GM19452 (cell line): Measurements from ENCODE around the gene AP1M2.
"Not testable (repeated sequence)": the region's sequence is repeated elsewhere in the genome, so short reads cannot be mapped to it uniquely, and the experiment has no call there.

Experiments
- ATAC-seq: cut with Tn5 transposase; IDR thresholded peaks from one replicate; pipeline ENCODE4 v1.9.1; 2021; ENCODE audit not compliant: unreplicated experiment

AP1M2 gene

DNA sequence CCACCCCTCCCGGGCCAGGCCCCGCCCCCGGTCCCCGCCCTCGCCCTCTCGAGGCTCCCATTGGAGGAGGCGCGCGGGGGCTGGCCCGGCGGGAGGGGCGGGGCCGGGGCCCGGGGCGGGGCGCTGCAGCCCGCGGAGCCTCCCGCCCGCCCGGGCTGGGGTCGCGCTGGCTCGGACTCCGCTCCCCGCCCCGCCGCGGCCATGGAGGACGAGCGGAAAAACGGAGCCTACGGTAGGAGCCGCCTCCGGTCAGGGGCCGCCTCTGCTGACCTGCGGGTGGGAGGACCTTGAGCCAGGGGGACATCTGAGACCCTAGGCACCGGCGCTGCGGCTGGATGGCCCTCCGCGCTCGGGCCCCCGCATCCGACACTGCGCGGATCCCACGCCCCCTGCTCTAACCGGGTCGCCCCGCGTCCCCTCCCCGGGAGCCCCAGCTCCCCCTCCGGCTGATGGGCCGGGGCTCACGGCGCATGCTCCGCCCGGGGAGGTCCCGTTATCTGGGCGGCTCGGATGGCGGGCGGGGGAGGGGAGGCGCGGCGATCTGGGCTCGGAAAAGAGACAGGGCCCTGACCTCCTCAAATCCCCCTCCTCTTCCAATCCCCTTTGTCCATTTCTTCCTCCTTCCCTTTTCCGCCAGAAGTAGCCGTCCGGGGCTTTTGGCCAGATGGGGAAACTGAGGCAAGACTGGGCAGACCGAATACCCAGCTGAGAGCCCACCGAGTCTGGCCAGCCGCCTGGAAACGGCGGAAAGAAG is 15.4 kb upstream of the AP1M2 start:
- ATAC-seq, result peak; percentile 52

DNA sequence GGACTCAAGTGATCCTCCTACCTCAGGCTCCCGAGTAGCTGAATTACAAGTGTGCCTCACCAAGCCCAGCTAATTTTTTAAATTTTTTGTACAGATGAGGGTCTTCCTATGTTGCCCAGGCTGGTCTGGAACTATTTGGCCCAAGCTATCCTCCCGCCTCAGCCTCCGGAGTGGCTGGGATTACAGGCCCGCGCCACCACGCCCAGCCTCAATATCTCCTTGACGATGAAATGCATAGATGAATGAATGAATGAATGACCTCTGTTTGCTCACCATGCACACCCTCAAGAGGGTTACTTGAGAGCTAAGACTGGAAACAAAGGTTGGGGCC is 14.9 kb upstream of the AP1M2 start:
- no peak for ATAC-seq

DNA sequence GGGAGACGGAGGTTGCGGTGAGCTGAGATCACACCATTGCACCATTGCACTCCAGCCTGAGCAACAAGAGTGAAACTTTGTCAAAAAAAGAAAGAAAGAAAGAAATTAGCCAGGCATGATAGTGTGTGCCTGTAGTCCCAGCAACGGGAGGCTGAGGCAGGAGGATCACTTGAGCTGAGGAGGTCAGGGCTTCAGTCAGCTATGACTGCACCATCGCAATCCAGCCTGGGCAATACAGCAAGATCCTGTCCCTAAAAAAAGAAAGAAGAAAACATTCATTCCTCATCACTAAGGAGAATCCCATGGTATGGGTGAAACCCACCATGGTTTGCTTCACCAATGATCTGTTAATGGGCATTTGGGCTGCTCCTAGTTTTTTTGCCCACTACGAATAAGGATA is 13.0 kb upstream of the AP1M2 start:
- ATAC-seq, result no peak

DNA sequence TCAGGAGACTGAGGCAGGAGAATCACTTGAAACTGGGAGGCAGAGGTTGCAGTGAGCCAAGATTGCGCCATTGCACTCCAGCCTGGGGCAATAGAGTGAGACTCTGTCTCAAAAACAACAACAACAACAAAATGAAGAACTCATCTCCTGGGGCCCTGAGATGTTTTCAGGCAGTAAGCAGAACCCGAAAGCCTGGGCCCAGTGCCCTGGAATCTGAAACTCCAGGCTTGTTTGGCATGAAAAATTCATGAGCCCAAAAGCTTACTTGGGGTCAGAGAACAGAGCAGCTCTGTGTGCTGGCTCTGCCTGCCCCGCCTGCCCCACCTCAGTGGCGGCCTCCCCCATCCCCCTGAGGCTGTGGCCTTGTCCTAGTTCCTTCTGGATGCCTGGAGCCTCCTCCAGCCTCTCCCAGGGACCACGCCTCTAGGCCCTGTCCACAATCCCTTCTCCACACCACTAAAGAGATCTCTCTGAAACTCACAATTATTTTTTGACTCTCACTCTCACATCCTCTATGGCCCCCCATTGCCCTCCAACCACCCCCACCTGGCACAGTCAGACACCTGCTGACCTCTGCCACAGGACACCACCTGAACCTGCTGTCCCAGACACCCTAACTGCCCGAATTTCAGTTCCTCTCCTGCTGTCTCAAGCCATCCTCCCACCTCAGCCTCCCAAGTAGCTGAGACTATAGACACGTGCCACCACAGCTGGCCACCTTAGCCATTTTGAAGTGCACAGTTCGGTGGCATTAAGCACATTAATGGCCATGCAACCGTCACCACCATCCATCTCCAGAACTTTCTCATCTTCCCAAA is 6.9 kb upstream of the AP1M2 start:
- ATAC-seq, result peak; percentile 53

DNA sequence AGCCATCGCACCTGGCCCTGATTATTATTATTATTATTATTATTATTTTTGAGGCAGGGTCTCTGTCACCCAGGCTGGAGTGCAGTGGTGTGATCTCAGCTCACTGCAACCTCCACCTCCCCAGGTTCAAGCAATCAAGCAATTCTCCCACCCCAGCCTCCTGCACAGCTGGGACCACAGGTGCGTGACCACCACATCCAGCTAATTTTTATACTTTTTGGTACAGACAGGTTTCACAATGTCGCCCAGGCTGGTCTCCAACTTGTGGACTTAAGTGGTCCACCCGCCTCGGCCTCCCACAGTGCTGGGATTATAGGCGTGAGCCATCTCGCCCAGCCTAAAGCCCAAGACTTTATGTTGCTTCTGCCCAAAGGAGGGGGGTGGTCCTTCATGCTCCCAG is 6.0 kb upstream of the AP1M2 start:
- ATAC-seq, result no peak

DNA sequence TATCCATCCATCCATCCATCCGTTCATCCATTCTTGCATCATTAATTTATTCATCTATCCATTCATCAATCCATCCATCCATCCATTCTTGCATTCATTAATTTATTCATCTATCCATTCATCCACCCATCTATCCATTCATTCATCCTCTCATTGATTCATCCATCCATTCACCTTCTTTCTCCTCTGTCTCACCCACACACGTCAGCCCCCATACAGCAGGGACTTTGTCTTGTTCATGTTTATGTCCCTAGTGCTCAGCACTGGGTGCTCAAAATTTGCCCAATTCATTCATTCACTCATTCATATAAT is 683 bp upstream of the AP1M2 start:
- no peak for ATAC-seq

DNA sequence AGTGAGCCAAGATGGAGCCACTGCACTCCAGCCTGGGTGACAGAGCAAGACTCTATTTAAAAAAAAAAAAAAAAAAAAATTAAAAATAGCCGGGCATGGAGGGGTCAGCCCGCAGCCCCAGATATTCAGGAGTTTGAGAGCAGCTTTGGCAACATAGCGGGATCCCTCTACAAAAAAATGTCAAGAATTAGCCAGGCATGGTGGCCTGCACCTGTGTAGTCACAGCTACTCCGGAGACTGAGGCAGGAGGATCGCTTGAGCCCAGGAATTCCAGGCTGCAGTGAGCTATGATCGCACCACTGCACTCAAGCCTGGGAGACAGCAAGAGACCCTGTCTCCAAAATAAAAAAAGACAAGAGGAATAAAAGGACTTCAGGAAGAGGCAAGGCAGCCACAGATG is 716 bp downstream of the AP1M2 start:
- ATAC-seq, result no peak

DNA sequence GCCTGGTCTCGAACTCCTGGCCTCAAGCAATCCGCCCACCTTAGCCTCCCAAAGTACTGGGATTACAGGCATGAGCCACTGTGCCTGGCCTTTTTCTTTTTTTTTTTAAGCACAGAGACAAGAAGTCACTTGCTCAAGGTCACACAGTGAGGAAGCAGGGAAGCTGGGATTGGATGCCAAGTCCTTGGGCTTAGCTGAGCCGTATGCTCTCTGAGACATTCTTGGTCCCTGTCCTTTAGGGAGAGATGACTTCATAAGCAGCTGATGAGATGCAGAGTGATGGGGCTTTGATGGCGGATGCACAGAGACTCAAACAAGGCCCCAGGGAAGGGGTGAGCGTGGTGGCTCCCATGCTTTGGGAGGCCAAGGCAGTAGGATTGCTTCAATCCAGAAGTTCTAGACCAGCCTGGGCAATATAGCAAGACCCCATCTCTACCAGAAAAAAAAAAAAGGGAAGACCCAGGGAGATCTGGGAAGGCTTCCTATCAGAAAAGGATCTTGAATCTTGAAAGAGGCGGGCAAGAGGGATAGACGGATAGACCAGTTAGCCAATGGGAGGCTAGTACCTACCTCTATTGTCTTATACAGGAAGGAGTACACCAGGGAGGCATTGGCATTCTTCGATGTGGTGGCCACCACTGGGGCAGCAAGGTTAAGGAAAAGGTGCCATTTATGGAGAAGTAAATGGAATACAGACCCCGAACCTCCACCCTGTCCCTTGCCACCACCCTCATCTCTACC is 3.9 kb downstream of the AP1M2 start:
- ATAC-seq, result no peak

DNA sequence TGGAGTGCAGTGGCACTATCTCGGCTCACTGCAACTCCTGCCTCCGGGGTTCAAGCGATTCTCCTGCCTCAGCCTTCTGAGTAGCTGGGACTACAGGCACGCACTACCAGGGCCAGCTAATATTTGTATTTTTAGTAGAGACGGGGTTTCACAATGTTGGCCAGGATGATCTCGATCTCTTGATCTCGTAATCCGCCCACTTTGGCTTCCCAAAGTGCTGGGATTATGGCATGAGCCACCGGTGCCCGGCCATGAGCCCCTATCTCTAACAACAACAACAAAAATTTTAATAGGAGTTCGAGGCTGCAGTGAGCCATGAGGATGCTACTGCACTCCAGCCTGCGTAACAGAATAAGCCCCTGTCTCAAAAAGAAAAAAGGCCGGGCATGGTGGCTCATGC is 5.0 kb downstream of the AP1M2 start:
- ATAC-seq, result no peak

DNA sequence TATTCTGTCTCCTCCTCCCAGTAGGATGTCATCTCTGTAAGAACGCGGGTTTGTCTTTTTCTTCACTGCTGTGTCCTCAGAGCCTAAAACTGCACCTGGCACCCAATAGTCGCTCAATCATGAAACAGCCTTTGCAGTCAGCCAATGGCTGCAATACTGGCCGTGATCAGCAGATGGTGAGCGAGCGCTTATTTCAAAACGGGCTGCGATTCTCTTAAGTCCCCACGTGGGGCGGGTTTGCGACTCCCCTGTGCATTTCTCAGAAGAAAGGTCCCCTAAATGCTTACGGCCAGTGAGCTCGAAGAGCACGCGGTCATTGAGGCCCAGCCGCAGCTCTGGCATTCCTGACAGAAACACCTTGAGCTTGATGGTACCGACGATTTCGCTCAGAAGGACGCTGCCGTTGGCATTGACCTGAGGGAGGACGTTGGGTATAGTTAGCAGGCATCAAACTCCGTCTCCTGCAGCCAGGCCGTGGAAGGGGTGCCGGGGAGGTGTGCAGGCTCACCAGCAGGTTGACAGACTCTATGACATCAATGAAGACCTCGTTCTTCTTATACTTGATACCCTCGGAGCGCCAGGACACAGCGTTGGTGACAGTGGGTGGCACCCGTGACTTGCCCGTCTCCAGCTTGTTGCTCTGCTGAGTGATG is 6.0 kb downstream of the AP1M2 start:
- no peak for ATAC-seq

DNA sequence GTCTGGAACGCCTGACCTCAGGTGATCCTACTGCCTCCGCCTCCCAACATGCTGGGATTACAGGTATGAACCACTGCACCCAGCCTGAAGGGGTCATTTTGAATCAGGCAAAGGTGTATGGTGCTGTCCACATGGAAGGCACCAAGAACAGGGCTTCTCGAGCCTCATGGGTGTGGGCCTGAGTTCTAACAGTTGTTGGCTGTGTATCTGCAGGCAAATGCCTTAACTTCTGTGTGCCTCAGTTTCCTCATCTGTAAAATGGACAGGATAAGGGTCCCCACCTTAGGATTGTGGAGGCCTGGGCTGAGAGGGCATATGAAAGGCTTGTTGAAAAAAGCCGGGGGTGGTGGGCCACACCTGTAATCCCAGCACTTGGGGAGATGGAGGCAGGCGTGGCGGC is 9.2 kb downstream of the AP1M2 start:
- ATAC-seq, result no peak

DNA sequence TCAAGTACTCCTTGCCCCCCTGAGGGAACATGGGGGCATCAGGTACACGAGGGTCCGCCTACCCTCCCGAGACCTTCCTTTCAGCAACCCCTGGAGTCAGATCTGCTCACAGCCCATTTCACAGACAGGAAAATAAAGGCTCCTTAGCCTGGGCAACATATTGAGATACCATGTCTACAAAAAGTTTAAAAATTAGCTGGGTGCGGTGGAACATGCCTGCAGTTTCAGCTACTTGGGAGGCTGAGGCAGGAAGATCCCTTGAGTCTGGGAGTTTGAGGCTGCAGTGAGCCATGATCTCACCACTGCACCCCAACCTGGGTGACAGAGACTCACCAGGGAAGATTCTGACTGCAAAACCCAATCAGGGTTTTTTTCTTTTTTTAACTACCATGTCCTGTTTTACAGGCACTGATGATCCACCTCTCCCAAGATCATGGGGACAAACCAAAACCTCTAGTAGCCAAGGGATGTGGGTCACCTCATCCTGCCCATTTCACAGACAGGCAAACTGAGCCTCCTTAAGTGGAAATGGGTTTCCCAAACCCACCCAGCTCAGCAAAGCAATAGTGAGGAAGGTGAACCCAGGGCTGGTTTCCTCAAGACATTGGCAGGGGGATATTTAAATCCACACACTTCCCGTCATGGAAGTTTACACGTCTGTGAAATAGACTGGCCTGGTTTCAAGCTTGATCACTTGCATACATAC is 11.9 kb downstream of the AP1M2 start:
- ATAC-seq, result no peak

DNA sequence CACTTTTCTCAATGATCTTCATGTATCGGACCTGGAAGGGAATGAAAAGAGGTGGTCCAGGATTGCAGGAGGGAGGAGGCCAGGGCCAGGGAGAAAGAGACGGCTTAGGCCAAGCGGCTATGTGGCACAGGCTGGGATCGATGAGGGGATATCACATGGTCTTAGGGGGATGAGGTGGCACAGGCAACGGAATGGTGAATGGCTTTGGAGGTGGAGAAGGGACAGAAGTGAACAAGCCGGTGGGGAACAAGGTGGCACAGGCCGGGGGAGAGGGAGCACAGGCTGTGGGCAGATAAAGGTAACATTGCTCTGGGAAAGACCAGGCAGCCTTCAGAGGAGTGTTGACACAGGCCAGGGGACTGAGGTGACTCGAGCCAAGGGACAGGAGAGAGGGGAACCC is 12.7 kb downstream of the AP1M2 start:
- ATAC-seq, result no peak

DNA sequence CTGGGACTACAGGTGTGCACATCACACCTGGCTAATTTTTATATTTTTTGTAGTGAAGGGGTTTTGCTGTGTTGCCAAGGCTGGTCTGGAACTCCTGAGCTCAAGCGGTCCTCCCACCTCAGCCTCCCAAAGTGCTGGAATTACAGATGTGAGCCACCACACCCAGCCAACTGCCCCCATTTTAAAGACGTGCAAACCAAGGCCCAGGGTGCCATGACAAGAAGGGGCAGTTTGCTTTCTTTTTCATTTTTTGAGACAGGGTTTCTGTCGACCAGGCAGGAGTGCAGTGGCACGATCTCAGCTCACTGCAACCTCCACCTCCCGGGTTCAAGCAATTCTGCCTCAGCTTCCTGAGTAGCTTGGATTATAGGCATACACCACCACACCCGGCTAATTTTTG is 13.3 kb downstream of the AP1M2 start:
- not testable (repeated sequence) for ATAC-seq

DNA sequence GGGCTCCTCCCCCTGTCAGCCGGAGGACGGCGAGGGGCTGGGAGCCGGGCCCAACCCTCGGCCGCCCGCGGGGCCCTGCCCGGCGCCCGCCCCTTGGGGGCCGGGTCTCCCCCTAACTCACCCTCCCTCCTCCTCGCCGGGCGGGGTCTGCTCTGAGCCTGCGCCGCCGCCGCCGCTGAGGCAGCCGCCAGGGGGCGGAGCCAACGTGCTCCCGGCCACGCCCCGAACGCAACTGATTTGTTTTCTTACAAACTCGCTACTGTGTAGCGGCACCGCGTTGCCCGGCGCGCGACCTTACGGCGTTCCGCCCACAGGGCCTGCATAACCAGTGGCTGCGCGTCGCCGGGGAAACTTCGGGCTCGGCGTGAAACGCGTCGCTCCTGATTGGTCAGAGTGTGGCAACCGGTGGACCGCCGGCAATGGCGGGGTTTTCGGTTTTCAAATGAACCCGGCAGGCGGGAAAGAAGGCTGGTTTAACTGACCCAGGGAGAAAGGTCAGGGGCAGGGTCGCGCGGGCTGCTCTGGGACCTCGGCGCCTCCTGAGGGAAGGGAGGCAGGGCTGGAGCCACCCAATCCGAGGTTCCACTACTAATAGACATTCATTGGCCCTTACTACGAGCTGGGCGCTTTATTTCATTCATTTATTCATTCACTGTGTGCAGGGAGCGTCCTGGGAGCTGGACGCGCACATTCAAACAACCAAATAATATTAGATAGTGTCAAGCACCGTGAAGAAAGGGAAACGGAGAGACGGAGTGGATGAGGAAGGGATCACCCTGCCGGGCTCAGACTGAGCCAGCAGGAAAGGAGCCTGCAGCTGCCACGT is 18.1 kb downstream of the AP1M2 start, which contains the start of gene CDKN2D:
CDKN2D (minus strand) TSS at position 154 of the 826 bp plus-strand sequence. CDS start 326 bp downstream, outside the sequence.
- ATAC-seq, result peak; percentile 59

DNA sequence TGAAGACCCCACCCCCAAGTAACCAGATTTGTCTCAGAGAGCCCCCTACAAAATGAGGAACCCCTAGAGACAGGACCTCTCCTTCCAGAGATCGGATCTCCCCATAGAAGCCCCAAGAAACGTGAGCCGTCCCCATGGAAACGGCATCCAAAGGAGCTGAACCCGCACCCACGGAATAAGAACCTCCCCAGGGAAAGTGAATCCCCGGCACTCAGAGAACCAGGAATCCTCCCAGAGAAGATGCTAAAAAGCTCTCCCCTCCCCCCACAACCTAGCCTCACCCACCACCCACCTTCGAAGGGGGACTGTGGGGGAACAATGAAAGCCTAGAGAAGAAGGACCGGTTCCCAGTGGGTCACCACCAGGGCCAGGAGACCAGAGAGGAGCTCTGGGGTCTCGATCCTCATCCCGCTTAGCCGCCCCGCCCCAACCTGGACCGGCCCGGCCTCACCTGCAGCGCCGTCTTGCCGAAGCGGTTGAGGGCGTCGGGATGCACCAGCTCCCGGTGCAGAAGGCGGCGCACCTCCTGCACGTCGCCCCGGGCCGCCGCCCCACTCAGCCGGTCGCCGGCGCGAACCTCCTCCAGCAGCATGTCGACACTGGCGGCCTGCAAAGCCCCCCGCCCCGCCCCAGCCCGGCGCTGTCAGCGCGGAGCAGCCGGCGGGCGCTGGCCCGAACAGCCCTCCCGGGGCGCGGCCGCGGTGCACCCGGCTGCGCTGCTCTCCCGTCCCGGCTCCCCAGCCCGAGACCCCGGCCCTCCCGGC is 18.9 kb downstream of the AP1M2 start:
- ATAC-seq, result peak; percentile 4

DNA sequence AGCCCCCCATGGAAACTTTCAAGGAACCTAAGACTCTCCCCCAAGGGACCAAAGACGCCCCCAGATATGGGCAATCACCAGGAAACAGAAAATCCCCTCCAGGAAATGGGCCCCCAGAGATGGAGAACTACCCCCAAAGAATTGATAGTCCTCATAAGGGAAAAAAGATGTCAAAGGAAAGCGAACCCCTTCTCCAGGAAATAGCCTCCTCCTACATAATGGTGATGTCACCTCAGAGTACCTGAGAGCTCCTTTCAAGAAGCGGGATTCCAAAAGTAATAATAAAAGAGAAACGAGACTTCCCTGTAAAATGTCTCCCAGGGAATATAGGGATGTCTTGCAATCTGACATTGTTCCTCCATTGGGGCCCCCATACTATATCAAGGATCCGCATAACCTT is 19.5 kb downstream of the AP1M2 start:
- no peak for ATAC-seq

DNA sequence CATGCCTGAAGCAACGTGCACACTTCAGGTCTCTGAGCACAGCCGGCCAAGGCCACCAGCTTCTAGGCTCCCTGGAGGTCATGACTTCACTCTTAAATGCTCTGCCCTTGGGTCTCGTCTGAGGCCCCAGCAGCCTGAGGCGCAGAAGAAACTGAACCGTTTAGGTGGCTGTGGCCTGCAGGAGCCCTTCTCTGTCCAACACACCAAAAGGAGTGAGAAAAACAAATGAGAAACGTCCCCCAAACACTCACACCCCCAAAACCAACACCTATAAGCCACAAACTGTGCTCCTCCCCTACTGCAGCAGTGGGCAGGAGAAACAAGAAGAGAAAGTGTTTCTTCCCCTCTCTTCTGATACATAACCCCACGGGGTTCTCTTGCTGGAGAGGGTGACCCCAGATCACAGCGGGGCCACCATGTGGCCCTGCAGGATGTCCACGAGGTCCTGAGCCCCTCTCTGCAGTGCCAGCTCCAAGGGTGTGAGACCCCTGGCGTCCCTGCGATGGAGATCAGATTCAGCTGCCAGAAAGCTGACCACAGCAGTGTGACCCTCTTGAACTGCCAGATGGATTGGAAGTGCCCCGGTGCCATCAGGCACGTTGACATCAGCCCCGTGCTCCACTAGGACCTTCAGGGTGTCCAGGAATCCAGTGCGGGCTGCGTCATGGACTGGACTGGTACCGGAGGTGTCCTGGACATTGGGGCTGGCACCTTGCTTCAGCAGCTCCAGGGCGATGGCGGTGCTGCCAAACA is 20.3 kb downstream of the AP1M2 start:
- peak; percentile 21 for ATAC-seq

DNA sequence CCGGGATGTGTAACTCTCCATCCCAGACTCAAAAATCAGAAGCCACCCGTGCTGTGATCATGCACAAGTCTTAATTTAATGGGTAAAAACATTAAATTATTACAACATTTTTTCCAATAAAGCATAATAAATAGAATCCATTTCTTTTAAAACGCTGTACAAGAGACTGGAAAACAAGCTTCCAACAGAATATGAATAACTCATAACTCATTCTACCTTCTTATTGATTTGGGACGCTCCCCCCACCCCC is 20.8 kb downstream of the AP1M2 start:
- ATAC-seq, result no peak
